Endodermal cell (in vitro differentiated cells): ENCODE data around the gene CHN2. TPM values are rescaled to one million over a fixed set of nuclear protein-coding genes. Genes with fewer than 3 reads are reported as not detected.

ENCODE experiments used
- DNase-seq: peaks from one replicate; pipeline ENCODE4 v3.0.0-alpha.2; 2017
- H3K27ac ChIP-seq: 2 replicates; pipeline ENCODE4 v1.5.1; 2013; ENCODE audit warnings: mild to moderate bottlenecking, low read depth, low read length, moderate library complexity
- H3K27me3 ChIP-seq: 2 replicates; pipeline ENCODE4 v1.6.1; 2013; ENCODE audit warnings: mild to moderate bottlenecking, low read length, moderate library complexity; ENCODE audit not compliant: insufficient read depth, control insufficient read depth, poor library complexity, severe bottlenecking
- H3K36me3 ChIP-seq: 2 replicates; pipeline ENCODE4 v1.7.0; 2013; ENCODE audit warnings: mild to moderate bottlenecking, low read length, moderate library complexity; ENCODE audit not compliant: control insufficient read depth, insufficient read depth
- H3K4me1 ChIP-seq: one replicate; pipeline ENCODE4 v1.7.0; 2013; ENCODE audit warnings: low read length; ENCODE audit not compliant: control insufficient read depth, insufficient read depth
- H3K4me3 ChIP-seq: 2 replicates; pipeline ENCODE4 v1.5.1; 2013; ENCODE audit warnings: mild to moderate bottlenecking, low read length, moderate library complexity
- H3K9ac ChIP-seq: 2 replicates; pipeline ENCODE4 v1.6.1; 2013; ENCODE audit warnings: mild to moderate bottlenecking, low read length, moderate library complexity; ENCODE audit not compliant: poor library complexity, severe bottlenecking; ENCODE audit errors: extremely low read depth
- H3K9me3 ChIP-seq: 2 replicates; pipeline ENCODE4 v1.6.1; 2013; ENCODE audit warnings: mild to moderate bottlenecking, low read length, moderate library complexity; ENCODE audit not compliant: control insufficient read depth
- H3K27ac Mint-ChIP-seq: 2 replicates; pipeline ENCODE4 v1.8.0; 2020; ENCODE audit warnings: mixed read lengths
- H3K27me3 Mint-ChIP-seq: 2 replicates; pipeline ENCODE4 v1.8.0; 2021; ENCODE audit warnings: mild to moderate bottlenecking, mixed read lengths; ENCODE audit not compliant: insufficient read depth
- H3K36me3 Mint-ChIP-seq: 2 replicates; pipeline ENCODE4 v1.8.0; 2020; ENCODE audit warnings: low read depth, mixed read lengths
- H3K4me1 Mint-ChIP-seq: 2 replicates; pipeline ENCODE4 v1.8.0; 2020; ENCODE audit warnings: mixed read lengths
- H3K4me3 Mint-ChIP-seq: 2 replicates; pipeline ENCODE4 v1.8.0; 2020; ENCODE audit warnings: mild to moderate bottlenecking, moderate library complexity, mixed read lengths
- H3K9me3 Mint-ChIP-seq: 2 replicates; pipeline ENCODE4 v1.8.0; 2020; ENCODE audit warnings: mild to moderate bottlenecking, mixed read lengths
- WGBS, 2 experiments: methylation state at CpG; one replicate each; pipeline versions ENCODE4 v1.1.5 to v1.1.7; 2013; ENCODE audit warnings: missing lambda C conversion rate in 2 of 2, mixed read lengths in 1 of 2; ENCODE audit not compliant: insufficient coverage in 1 of 2, insufficient read length in 1 of 2; 5-methylcytosine and 5-hydroxymethylcytosine counted together
- total RNA-seq, 2 donors: library from RNA; stranded (reverse); fragmentation: NEBNext Ultra II Directional in 1 of 2; extraction: Animal tissue kit (Norgen Biotek cat#: 25700) in 1 of 2; gene quantifications; 2 replicates in 1 of 2; 3 replicates in 1 of 2; pipeline ENCODE4 v1.2.1, GENCODE V29; 2021
- TF ChIP-seq, protein P1 (sequence below): fragments of 200-600 bp; sonication (generic); conservative IDR thresholded peaks from 2 replicates; pipeline ENCODE4 v1.5.0; 2021; ENCODE audit warnings: antibody characterized with exemption, mild to moderate bottlenecking

The CHN2 gene
- total RNA-seq, 2 donors from 2014 or later = 14.0 to 14.1 TPM

DNA sequence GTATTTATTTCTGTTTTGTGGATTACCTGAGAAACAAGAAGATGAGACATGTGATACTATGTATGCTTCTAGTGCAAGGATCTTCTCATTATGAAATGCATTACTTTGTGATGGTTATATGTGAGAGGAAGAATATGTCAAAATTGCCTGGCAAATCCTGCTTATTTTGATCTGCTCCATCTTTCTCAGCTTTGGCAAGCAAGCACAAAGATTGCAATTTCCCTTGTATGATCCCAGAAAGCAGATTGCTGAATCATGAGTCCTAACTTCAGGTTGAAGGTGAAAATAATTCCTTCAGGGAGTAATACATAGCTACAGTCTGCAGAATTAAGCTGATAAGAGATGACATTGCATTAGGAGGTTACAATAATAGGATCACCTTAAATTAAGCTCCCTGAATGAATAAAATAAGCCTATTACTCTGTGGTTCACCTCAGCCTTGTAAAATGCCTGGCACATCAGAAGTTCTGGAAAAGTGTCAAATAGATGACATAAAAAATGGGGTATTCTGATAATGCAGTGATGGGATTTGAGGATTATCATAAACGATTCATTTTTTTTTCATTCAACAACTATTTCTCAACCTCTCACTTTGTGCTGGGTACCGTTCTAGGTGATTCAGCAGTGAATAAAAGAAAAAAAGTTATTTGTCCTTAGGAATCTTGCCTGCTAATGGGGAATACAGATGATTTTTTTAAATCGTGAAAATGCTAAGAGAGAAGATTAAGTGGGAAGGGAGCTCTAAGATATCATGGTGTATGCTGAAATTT is 120.7 kb downstream of the CHN2 start:
- no peaks in the 10 kb centered on the region for H3K36me3 Mint-ChIP-seq
- peaks cover 3% of the 10 kb centered on the region for H3K9me3 Mint-ChIP-seq
- H3K4me1 Mint-ChIP-seq = peaks cover 20% of the 10 kb centered on the region
- Histone ChIP-seq H3K27ac (no peak overlapping the region), H3K9me3 (no peaks in the 10 kb centered on the region), H3K4me3 (no peak overlapping the region), H3K4me1 (no peaks in the 10 kb centered on the region), H3K27me3 (no peaks in the 10 kb centered on the region), H3K9ac (no peak overlapping the region), H3K36me3 (no peaks in the 10 kb centered on the region)
- peaks cover 43% of the 10 kb centered on the region for H3K27me3 Mint-ChIP-seq
- TF ChIP-seq, protein P1, sequence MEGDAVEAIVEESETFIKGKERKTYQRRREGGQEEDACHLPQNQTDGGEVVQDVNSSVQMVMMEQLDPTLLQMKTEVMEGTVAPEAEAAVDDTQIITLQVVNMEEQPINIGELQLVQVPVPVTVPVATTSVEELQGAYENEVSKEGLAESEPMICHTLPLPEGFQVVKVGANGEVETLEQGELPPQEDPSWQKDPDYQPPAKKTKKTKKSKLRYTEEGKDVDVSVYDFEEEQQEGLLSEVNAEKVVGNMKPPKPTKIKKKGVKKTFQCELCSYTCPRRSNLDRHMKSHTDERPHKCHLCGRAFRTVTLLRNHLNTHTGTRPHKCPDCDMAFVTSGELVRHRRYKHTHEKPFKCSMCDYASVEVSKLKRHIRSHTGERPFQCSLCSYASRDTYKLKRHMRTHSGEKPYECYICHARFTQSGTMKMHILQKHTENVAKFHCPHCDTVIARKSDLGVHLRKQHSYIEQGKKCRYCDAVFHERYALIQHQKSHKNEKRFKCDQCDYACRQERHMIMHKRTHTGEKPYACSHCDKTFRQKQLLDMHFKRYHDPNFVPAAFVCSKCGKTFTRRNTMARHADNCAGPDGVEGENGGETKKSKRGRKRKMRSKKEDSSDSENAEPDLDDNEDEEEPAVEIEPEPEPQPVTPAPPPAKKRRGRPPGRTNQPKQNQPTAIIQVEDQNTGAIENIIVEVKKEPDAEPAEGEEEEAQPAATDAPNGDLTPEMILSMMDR = no peak
- WGBS, 2 experiments = 98 to 100% methylated on average over 2 of the region's 3 CpGs
- H3K4me3 Mint-ChIP-seq = no peak overlapping the region
- no peak overlapping the region for H3K27ac Mint-ChIP-seq
- no peak for DNase-seq

DNA sequence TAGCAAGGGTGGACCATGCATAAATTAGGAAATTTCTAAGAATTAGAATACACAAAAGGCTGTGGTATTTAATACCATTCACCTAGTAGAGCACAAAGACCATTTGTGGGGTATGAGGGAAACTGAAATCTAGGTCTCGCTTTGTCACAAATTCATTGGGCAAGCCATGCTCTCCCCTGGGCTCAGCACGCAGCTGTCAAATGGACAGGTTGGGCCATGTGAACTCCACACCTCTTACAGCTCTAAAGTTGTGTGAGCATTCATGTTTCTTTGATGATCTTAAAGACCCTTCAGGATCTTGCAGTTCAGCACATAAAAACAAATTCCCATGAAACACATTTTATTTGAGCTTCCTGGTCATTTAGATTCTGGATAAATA is 121.3 kb downstream of the CHN2 start:
- Histone ChIP-seq H3K27me3 (no peaks in the 10 kb centered on the region), H3K27ac (no peak overlapping the region), H3K9ac (no peak overlapping the region), H3K4me1 (no peaks in the 10 kb centered on the region), H3K4me3 (no peak overlapping the region), H3K36me3 (no peaks in the 10 kb centered on the region), H3K9me3 (no peaks in the 10 kb centered on the region)
- DNase-seq = no peak
- Mint-ChIP-seq H3K4me3 (no peak overlapping the region), H3K36me3 (no peaks in the 10 kb centered on the region), H3K9me3 (peaks cover 3% of the 10 kb centered on the region), H3K27ac (no peak overlapping the region), H3K4me1 (peaks cover 23% of the 10 kb centered on the region), H3K27me3 (peaks cover 49% of the 10 kb centered on the region)
- WGBS, 2 experiments = 83 to 98% methylated on average over 1 to 2 of the region's 2 CpGs
- TF ChIP-seq, protein P1 = no peak

DNA sequence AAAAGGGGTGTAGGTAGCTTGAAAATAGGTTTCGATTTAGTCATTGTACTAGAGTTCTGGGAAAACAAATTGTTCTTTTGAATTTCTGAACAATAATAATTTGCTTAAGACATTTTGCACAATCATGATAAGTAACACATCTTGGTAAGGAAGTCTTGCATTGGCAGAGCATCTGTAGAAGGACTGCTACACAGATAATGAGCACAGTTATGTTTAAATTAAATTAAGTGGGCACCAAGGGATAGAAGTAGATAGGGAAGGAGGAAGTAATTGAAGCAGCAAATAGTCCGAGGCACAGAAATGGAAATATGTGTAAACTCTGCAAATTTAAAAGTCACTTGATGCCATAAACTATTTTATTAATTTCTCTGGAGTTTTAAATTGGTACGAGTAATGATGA is 122.4 kb downstream of the CHN2 start:
- H3K27ac ChIP-seq = no peak overlapping the region
- TF ChIP-seq, protein P1 = no peak
- WGBS, 2 experiments = 94 to 100% methylated on average over 2 to 3 of the region's 3 CpGs
- Mint-ChIP-seq H3K27me3 (peaks cover 50% of the 10 kb centered on the region), H3K4me1 (peaks cover 24% of the 10 kb centered on the region), H3K9me3 (no peaks in the 10 kb centered on the region), H3K4me3 (no peak overlapping the region), H3K36me3 (no peaks in the 10 kb centered on the region), H3K27ac (no peak overlapping the region)
- no peaks in the 10 kb centered on the region for H3K36me3 ChIP-seq
- H3K9me3 ChIP-seq = no peaks in the 10 kb centered on the region
- DNase-seq = no peak
- no peak overlapping the region for H3K9ac ChIP-seq
- H3K4me3 ChIP-seq = no peak overlapping the region
- no peaks in the 10 kb centered on the region for H3K4me1 ChIP-seq
- H3K27me3 ChIP-seq = no peaks in the 10 kb centered on the region
